ENCODE data around the gene CFLAR. TPM values are rescaled to one million over a fixed set of nuclear protein-coding genes. Genes with fewer than 3 reads are reported as not detected.

CFLAR gene
- total and polyA plus RNA-seq, 7 experiments from 2014 or later: 63.9 to 253 (median 183) TPM

- Histone ChIP-seq H3K4me3 (ENCODE audit: low read length) (peak overlapping the region; percentile 45), H3K4me1 (ENCODE audit: control insufficient read depth in 2 of 2, insufficient read depth in 2 of 2, low read length in 2 of 2) (peaks cover 69 to 79% of the 10 kb centered on the region in 2 donors), H3K9me3 (ENCODE audit: control insufficient read depth in 2 of 3, low read length in 3 of 3) (no peaks in the 10 kb centered on the region), H3K27me3 (ENCODE audit: control insufficient read depth in 2 of 2, insufficient read depth in 2 of 2, low read length in 2 of 2) (no peaks in the 10 kb centered on the region), H3K36me3 (ENCODE audit: control insufficient read depth in 2 of 3, insufficient read depth in 3 of 3, low read length in 3 of 3) (peaks cover 0 to 11% (median 11%) of the 10 kb centered on the region in 3 experiments), H3K27ac (ENCODE audit: low read depth, low read length) (peak overlapping the region; percentile 64)
- H3K27ac Mint-ChIP-seq: peak overlapping the region; percentile 85 to 98 (median 96)
- DNase-seq: peak in 2 of 9 donors; percentile 17 to 57
- H3K36me3 Mint-ChIP-seq: peaks cover 9 to 61% (median 15%) of the 10 kb centered on the region in 5 donors
- peak overlapping the region; percentile 67 to 92 (median 75) for H3K4me3 Mint-ChIP-seq
- POLR2A ChIA-PET: interaction anchor here (0.6 to 3.4 kb wide), 8 partner anchors 20 to 264 kb away, joined by 3 to 9 read pairs (median 4); partner anchors contain the start of genes CLK1 and NIF3L1
- ATAC-seq: no peak
- no peaks in the 10 kb centered on the region for H3K9me3 Mint-ChIP-seq
- intact Hi-C loops (cut with micrococcal nuclease): loop anchor here in 1 of 2 donors (1.0 kb wide), 1 partner anchor 11 kb away; no protein-coding TSS in a partner anchor
- CTCF ChIA-PET: interaction anchor here (0.6 to 2.5 kb wide), 3 partner anchors 9 to 60 kb away, joined by 3 to 14 read pairs (median 4); no protein-coding TSS in a partner anchor
- H3K27me3 Mint-ChIP-seq: no peaks in the 10 kb centered on the region
- peaks cover 76 to 91% (median 85%) of the 10 kb centered on the region in 7 donors for H3K4me1 Mint-ChIP-seq
Observed at GRCh38 chr2:201128933-201129505, 13.1 kb downstream of the CFLAR start.

- POLR2A ChIA-PET: interaction anchor here (0.7 to 3.4 kb wide), 9 partner anchors 14 to 267 kb away, joined by 3 to 14 read pairs (median 4); partner anchors contain the start of gene CLK1
Observed at GRCh38 chr2:201130524-201131186, 14.7 kb downstream of the CFLAR start.

DNA sequence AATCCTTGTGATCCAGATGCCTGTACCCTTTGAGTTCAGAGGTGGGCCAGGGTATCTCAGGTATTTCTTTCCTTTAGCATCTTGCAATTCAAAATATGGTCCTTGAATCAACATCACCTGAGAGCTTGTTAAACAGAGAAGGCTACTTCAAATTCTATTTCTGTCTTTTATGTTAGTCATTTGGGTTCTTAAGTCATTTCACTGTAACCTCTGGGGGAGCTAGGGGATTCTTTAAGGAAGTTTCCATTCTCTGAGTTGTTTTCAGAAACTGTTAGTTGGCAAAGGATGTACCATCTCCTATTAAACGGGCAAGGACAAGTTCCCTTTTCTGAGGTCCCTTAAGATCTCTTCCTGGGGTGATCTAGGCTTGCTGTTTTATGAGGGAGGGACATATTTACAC is 16.6 kb downstream of the CFLAR start:
- H3K4me3 ChIP-seq (ENCODE audit: low read length): no peak overlapping the region

More at GRCh38 chr2:201130524-201131186, 14.7 kb downstream of the CFLAR start:
- H3K27ac Mint-ChIP-seq: peak overlapping the region; percentile 89 to 98 (median 96)
- H3K4me3 Mint-ChIP-seq: peak overlapping the region; percentile 54 to 88 (median 72)
- peaks cover 5 to 18% (median 18%) of the 10 kb centered on the region in 3 experiments for H3K36me3 ChIP-seq (ENCODE audit: control insufficient read depth in 2 of 3, insufficient read depth in 3 of 3, low read length in 3 of 3)
- H3K36me3 Mint-ChIP-seq: peaks cover 9 to 56% (median 20%) of the 10 kb centered on the region in 5 donors
- CTCF ChIA-PET: interaction anchor here (0.6 to 2.5 kb wide), 4 partner anchors 17 to 219 kb away, joined by 3 to 14 read pairs (median 4); no protein-coding TSS in a partner anchor
- peak; percentile 71 for ATAC-seq
- H3K4me1 Mint-ChIP-seq: peaks cover 61 to 80% (median 76%) of the 10 kb centered on the region in 7 donors
- DNase-seq: peak in 7 of 9 donors; percentile 37 to 59 (median 53)
- peak overlapping the region; percentile 28 for H3K4me3 ChIP-seq (ENCODE audit: low read length)
- H3K27ac ChIP-seq (ENCODE audit: low read depth, low read length): peak overlapping the region; percentile 27
- no peaks in the 10 kb centered on the region for H3K27me3 ChIP-seq (ENCODE audit: control insufficient read depth in 2 of 2, insufficient read depth in 2 of 2, low read length in 2 of 2)
- H3K27me3 Mint-ChIP-seq: no peaks in the 10 kb centered on the region
- no peaks in the 10 kb centered on the region for H3K9me3 ChIP-seq (ENCODE audit: control insufficient read depth in 2 of 3, low read length in 3 of 3)
- H3K9me3 Mint-ChIP-seq: no peaks in the 10 kb centered on the region
- peaks cover 57 to 63% of the 10 kb centered on the region in 2 donors for H3K4me1 ChIP-seq (ENCODE audit: control insufficient read depth in 2 of 2, insufficient read depth in 2 of 2, low read length in 2 of 2)
- intact Hi-C loops (cut with micrococcal nuclease): loop anchor here (2.0 to 5.0 kb wide), 2 partner anchors 14 to 603 kb away; partner anchors contain the start of genes CFLAR (in 1 of the 2) and SGO2 (in 1 of the 2)

DNA sequence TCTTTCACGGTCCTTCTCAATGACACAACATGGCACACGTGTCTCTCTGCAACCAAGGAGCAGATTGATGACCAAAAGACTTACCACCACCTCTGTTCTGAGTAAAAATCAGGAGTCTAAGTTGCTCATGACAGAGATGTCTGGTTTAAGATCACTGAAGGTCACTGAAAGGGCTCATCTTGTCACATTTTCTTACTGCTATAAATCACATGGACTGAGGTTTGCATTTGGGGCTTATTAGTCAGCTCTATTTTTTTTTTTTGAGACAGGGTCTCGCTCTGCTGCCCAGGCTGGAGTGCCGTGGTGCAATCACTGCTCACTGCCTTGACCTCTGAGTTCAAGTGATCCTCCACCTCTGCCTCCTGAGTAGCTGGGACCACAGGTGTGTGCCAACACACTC is 19.4 kb downstream of the CFLAR start:
- intact Hi-C loops (cut with micrococcal nuclease): no loop called here
- Histone ChIP-seq H3K4me1 (ENCODE audit: control insufficient read depth in 2 of 2, insufficient read depth in 2 of 2, low read length in 2 of 2) (peaks cover 29% of the 10 kb centered on the region in 2 donors), H3K27ac (ENCODE audit: low read depth, low read length) (no peak overlapping the region), H3K36me3 (ENCODE audit: control insufficient read depth in 2 of 3, insufficient read depth in 3 of 3, low read length in 3 of 3) (peaks cover 30 to 55% (median 36%) of the 10 kb centered on the region in 3 experiments), H3K4me3 (ENCODE audit: low read length) (no peak overlapping the region), H3K27me3 (ENCODE audit: control insufficient read depth in 2 of 2, insufficient read depth in 2 of 2, low read length in 2 of 2) (no peaks in the 10 kb centered on the region), H3K9me3 (ENCODE audit: control insufficient read depth in 2 of 3, low read length in 3 of 3) (no peaks in the 10 kb centered on the region)
- no peak for DNase-seq
- Mint-ChIP-seq H3K27me3 (no peaks in the 10 kb centered on the region), H3K36me3 (peaks cover 20 to 65% (median 41%) of the 10 kb centered on the region in 5 donors), H3K4me3 (peak overlapping the region in 1 of 10 donors; percentile 12), H3K27ac (peak overlapping the region; percentile 14 to 76 (median 58)), H3K9me3 (no peaks in the 10 kb centered on the region), H3K4me1 (peaks cover 32 to 68% (median 44%) of the 10 kb centered on the region in 7 donors)
- no peak for ATAC-seq
- POLR2A ChIA-PET: interaction anchor here (1.8 kb wide), 1 partner anchor 9 kb away, joined by 10 read pairs; no protein-coding TSS in a partner anchor
- CTCF ChIA-PET: no interaction called here

More for the DNA sequence above, 16.6 kb downstream of the CFLAR start:
- Histone ChIP-seq H3K4me1 (ENCODE audit: control insufficient read depth in 2 of 2, insufficient read depth in 2 of 2, low read length in 2 of 2) (peaks cover 45 to 50% of the 10 kb centered on the region in 2 donors), H3K36me3 (ENCODE audit: control insufficient read depth in 2 of 3, insufficient read depth in 3 of 3, low read length in 3 of 3) (peaks cover 13 to 37% (median 26%) of the 10 kb centered on the region in 3 experiments), H3K9me3 (ENCODE audit: control insufficient read depth in 2 of 3, low read length in 3 of 3) (no peaks in the 10 kb centered on the region), H3K27ac (ENCODE audit: low read depth, low read length) (no peak overlapping the region), H3K27me3 (ENCODE audit: control insufficient read depth in 2 of 2, insufficient read depth in 2 of 2, low read length in 2 of 2) (no peaks in the 10 kb centered on the region)
- Mint-ChIP-seq H3K9me3 (no peaks in the 10 kb centered on the region), H3K27me3 (no peaks in the 10 kb centered on the region), H3K27ac (peak overlapping the region; percentile 80 to 98 (median 95)), H3K4me1 (peaks cover 51 to 72% (median 68%) of the 10 kb centered on the region in 7 donors), H3K36me3 (peaks cover 14 to 63% (median 27%) of the 10 kb centered on the region in 5 donors), H3K4me3 (peak overlapping the region in 7 of 10 donors; percentile 5 to 82 (median 67))
- DNase-seq (no peak), ATAC-seq (peak; percentile 20)
- POLR2A ChIA-PET: interaction anchor here (0.7 to 3.0 kb wide), 3 partner anchors 10 to 37 kb away, joined by 3 to 14 read pairs (median 4); no protein-coding TSS in a partner anchor
- CTCF ChIA-PET: interaction anchor here (1.1 kb wide), 1 partner anchor 25 kb away, joined by 7 read pairs; no protein-coding TSS in a partner anchor
- intact Hi-C loops (cut with micrococcal nuclease): loop anchor here in 1 of 2 donors (5.0 kb wide), 1 partner anchor 605 kb away; the partner anchor contains the start of gene SGO2

GRCh38 chr2:201136889-201137321 is 20.9 kb downstream of the CFLAR start:
- DNase-seq: no peak
- Histone ChIP-seq H3K27me3 (ENCODE audit: control insufficient read depth in 2 of 2, insufficient read depth in 2 of 2, low read length in 2 of 2) (no peaks in the 10 kb centered on the region), H3K36me3 (ENCODE audit: control insufficient read depth in 2 of 3, insufficient read depth in 3 of 3, low read length in 3 of 3) (peaks cover 30 to 67% (median 36%) of the 10 kb centered on the region in 3 experiments), H3K4me1 (ENCODE audit: control insufficient read depth in 2 of 2, insufficient read depth in 2 of 2, low read length in 2 of 2) (peaks cover 14% of the 10 kb centered on the region in 2 donors), H3K4me3 (ENCODE audit: low read length) (no peak overlapping the region), H3K9me3 (ENCODE audit: control insufficient read depth in 2 of 3, low read length in 3 of 3) (no peaks in the 10 kb centered on the region), H3K27ac (ENCODE audit: low read depth, low read length) (no peak overlapping the region)
- no peaks in the 10 kb centered on the region for H3K27me3 Mint-ChIP-seq
- peaks cover 27 to 57% (median 49%) of the 10 kb centered on the region in 5 donors for H3K36me3 Mint-ChIP-seq
- H3K27ac Mint-ChIP-seq: peak overlapping the region in 8 of 9 donors; percentile 9 to 85 (median 73)
- no peaks in the 10 kb centered on the region for H3K9me3 Mint-ChIP-seq
- no peak overlapping the region for H3K4me3 Mint-ChIP-seq
- ATAC-seq: no peak
- intact Hi-C loops (cut with micrococcal nuclease): no loop called here
- H3K4me1 Mint-ChIP-seq: peaks cover 23 to 61% (median 29%) of the 10 kb centered on the region in 7 donors
- CTCF ChIA-PET: no interaction called here
- POLR2A ChIA-PET: interaction anchor here (1.8 kb wide), 1 partner anchor 8 kb away, joined by 10 read pairs; no protein-coding TSS in a partner anchor
